Vagina (tissue), 2 donors: ENCODE results near the gene TCF4.
A peak's percentile ranks its signal among the peaks of the same experiment; 100 is the strongest.

Source experiments
- CTCF ChIP-seq, 3 experiments: fragments of 450-650 bp in 2 of 3; fragments of 200-600 bp in 1 of 3; sonication (generic) in 1 of 3; IDR thresholded peaks; one replicate each; pipeline ENCODE4 v1.5.1; 2017 to 2019; ENCODE audit warnings: antibody characterized with exemption in 3 of 3, mild to moderate bottlenecking in 2 of 3, moderate library complexity in 2 of 3
- POLR2AphosphoS5 ChIP-seq, 2 donors: sonication (generic); formaldehyde crosslinking; IDR thresholded peaks; one replicate each; pipeline ENCODE4 v1.9.0; 2017; ENCODE audit warnings: antibody characterized with exemption in 2 of 2, mild to moderate bottlenecking in 2 of 2, low read depth in 1 of 2; ENCODE audit not compliant: insufficient read depth in 1 of 2

GRCh38 chr18:55328301-55328700, 259.7 kb downstream of the TCF4 start:
- peak in 1 of 2 donors; percentile 81 for TF ChIP-seq POLR2AphosphoS5 (IDR thresholded peaks at IDR 0.05; ENCODE audit: insufficient read depth in 1 of 2, low read depth in 1 of 2)
- TF ChIP-seq CTCF (IDR thresholded peaks at IDR 0.05), result no peak
